DND-41 (cell line): ENCODE data around the gene TNS1.

Experiments
- ATAC-seq: fragments of 200-7000 bp; cut with Tn5 transposase; 3 replicates; pipeline ENCODE4 v1.9.1; 2021; ENCODE audit warnings: low read depth; ENCODE audit not compliant: insufficient read depth
- DNase-seq: peaks from one replicate; pipeline ENCODE4 v3.0.0-alpha.2; 2020
- H2AFZ ChIP-seq: 2 replicates; pipeline ENCODE4 v1.6.0; 2012; ENCODE audit warnings: low read depth, low read length
- H3K27ac ChIP-seq: 2 replicates; pipeline ENCODE4 v1.5.1; 2012; ENCODE audit warnings: low read length, inconsistent platforms
- H3K27me3 ChIP-seq: fragments of 200-600 bp; sonication (generic); 2 replicates; pipeline ENCODE4 v1.6.0; 2012; ENCODE audit warnings: low read length, mild to moderate bottlenecking, inconsistent platforms; ENCODE audit not compliant: insufficient read depth, poor library complexity
- H3K36me3 ChIP-seq: 2 replicates; pipeline ENCODE4 v1.5.1; 2012; ENCODE audit warnings: low read length, inconsistent platforms; ENCODE audit not compliant: insufficient read depth
- H3K4me1 ChIP-seq: 2 replicates; pipeline ENCODE4 v1.5.1; 2012; ENCODE audit warnings: mild to moderate bottlenecking, low read length; ENCODE audit not compliant: insufficient read depth
- H3K4me2 ChIP-seq: 2 replicates; pipeline ENCODE4 v1.6.0; 2012; ENCODE audit warnings: mild to moderate bottlenecking, moderate library complexity, low read length, inconsistent platforms; ENCODE audit not compliant: insufficient read depth
- H3K4me3 ChIP-seq, 2 experiments: fragments of 200-600 bp in 1 of 2; shearing (Covaris generic) in 1 of 2; 2 replicates each; pipeline ENCODE4 v1.5.1; 2012 to 2016; ENCODE audit warnings: inconsistent platforms in 2 of 2, low read length in 2 of 2, mild to moderate bottlenecking in 2 of 2, low read depth in 1 of 2, moderate library complexity in 1 of 2
- H3K79me2 ChIP-seq: 2 replicates; pipeline ENCODE4 v1.6.0; 2012; ENCODE audit warnings: low read length, inconsistent platforms; ENCODE audit not compliant: insufficient read depth
- H3K9ac ChIP-seq: 2 replicates; pipeline ENCODE4 v1.6.0; 2012; ENCODE audit warnings: low read depth, mild to moderate bottlenecking, inconsistent platforms, low read length, moderate library complexity
- H3K9me3 ChIP-seq: 2 replicates; pipeline ENCODE4 v1.5.1; 2012; ENCODE audit warnings: low read length, moderate library complexity, mild to moderate bottlenecking, inconsistent platforms; ENCODE audit not compliant: insufficient read depth, severe bottlenecking
- H4K20me1 ChIP-seq: 2 replicates; pipeline ENCODE4 v1.6.0; 2012; ENCODE audit warnings: low read length; ENCODE audit not compliant: insufficient read depth
- CTCF ChIP-seq: IDR thresholded peaks from 2 replicates; pipeline ENCODE4 v1.5.1; 2012; ENCODE audit warnings: borderline replicate concordance, low read length, moderate library complexity, mild to moderate bottlenecking; ENCODE audit not compliant: poor library complexity, severe bottlenecking; ENCODE audit errors: extremely low read depth
- EZH2 ChIP-seq: IDR thresholded peaks from 3 replicates; pipeline ENCODE4 v1.6.1; 2012; ENCODE audit warnings: borderline replicate concordance, low read depth, mild to moderate bottlenecking, moderate library complexity, low read length, inconsistent platforms; ENCODE audit not compliant: severe bottlenecking

TNS1 gene

DNA sequence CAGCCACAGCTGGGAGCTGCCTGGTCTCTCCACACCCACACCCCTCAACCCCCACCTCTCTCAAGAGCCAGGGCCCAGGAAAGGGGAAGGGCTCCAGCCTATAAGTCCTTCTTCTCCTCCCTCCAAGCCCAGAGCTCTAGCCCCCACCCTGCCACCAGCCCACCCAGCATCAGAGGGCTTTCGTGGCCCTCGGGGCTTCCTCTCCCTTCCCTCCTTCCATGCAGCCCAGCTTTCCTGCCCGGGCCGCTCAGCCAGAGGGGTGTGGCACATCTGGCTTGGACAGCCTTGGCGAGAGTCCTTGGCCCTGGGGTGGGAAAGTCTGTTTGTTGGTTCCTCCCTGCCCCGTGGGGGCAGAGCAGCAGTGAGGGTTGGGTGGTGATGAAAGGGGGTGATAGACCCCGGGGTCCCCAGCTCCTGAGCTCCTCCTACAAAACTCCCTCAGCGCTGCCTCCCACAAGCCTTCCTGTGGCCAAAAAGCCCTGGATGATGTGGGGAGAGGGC lies 7.0 kb downstream of the TNS1 start:
- Histone ChIP-seq H3K9me3 (no peaks in the 10 kb centered on the region), H3K9ac (no peak overlapping the region), H3K36me3 (no peaks in the 10 kb centered on the region), H4K20me1 (peaks cover 7% of the 10 kb centered on the region; the same call in 1 of the 2 replicates), H3K4me1 (no peaks in the 10 kb centered on the region), H3K27ac (no peak overlapping the region), H2AFZ (no peak overlapping the region), H3K27me3 (peaks cover 3% of the 10 kb centered on the region), H3K4me2 (no peak overlapping the region), H3K4me3 (no peak overlapping the region), H3K79me2 (no peaks in the 10 kb centered on the region)
- TF ChIP-seq CTCF (no peak), EZH2 (no peak)
- no peak for ATAC-seq
- DNase-seq: no peak

DNA sequence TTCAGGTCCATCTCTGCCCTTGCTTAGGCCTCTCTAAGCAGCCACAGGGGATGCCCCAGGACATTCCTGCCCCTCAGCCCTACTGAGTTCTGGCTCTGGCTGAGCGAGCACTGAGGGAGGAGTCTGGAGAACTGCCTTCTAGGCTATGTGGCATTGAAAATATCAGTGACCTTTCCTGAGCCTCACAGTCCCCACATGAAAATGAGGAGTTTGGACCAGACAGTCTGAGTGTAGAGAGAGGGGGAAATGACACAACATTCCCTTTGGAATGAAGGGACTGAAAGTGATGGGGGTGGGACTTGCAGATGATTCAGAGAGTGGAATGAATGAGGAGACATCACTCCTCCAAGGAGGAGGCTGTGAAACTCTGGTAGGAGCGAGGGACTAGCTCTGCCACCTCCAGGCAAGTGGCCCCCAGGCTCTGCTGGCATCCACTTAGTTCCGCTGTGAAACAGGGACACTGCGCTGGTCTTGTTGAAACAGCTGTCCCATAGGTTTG lies 8.0 kb downstream of the TNS1 start:
- Histone ChIP-seq H4K20me1 (peaks cover 7% of the 10 kb centered on the region; the same call in 1 of the 2 replicates), H3K79me2 (no peaks in the 10 kb centered on the region), H3K4me1 (no peaks in the 10 kb centered on the region), H3K27me3 (peaks cover 3% of the 10 kb centered on the region), H2AFZ (no peak overlapping the region), H3K9ac (no peak overlapping the region), H3K4me3 (no peak overlapping the region), H3K4me2 (no peak overlapping the region), H3K9me3 (no peaks in the 10 kb centered on the region), H3K36me3 (no peaks in the 10 kb centered on the region), H3K27ac (no peak overlapping the region)
- DNase-seq (no peak), ATAC-seq (no peak)
- no peak for TF ChIP-seq CTCF
- no peak for TF ChIP-seq EZH2

- no peak overlapping the region for H2AFZ ChIP-seq
- no peak overlapping the region for H3K4me2 ChIP-seq
- no peak overlapping the region for H3K27ac ChIP-seq
- H3K79me2 ChIP-seq: no peaks in the 10 kb centered on the region
- peak; percentile 56 for DNase-seq
- peaks cover 2% of the 10 kb centered on the region for H3K27me3 ChIP-seq
- TF ChIP-seq EZH2 (no peak), CTCF (peak; percentile 85)
- no peak overlapping the region for H3K9ac ChIP-seq
- ATAC-seq: peak; percentile 91
- no peak overlapping the region for H3K4me3 ChIP-seq
- 0 out of 2 replicates have a peak, but pooled peaks cover 3% of the 10 kb centered on the region for H4K20me1 ChIP-seq
- H3K9me3 ChIP-seq: no peaks in the 10 kb centered on the region
- no peaks in the 10 kb centered on the region for H3K36me3 ChIP-seq
- no peaks in the 10 kb centered on the region for H3K4me1 ChIP-seq
Measured at GRCh38 chr2:217993817-217994463, 8.9 kb downstream of the TNS1 start.
